ENCODE results near the gene KCNK3.

DNA sequence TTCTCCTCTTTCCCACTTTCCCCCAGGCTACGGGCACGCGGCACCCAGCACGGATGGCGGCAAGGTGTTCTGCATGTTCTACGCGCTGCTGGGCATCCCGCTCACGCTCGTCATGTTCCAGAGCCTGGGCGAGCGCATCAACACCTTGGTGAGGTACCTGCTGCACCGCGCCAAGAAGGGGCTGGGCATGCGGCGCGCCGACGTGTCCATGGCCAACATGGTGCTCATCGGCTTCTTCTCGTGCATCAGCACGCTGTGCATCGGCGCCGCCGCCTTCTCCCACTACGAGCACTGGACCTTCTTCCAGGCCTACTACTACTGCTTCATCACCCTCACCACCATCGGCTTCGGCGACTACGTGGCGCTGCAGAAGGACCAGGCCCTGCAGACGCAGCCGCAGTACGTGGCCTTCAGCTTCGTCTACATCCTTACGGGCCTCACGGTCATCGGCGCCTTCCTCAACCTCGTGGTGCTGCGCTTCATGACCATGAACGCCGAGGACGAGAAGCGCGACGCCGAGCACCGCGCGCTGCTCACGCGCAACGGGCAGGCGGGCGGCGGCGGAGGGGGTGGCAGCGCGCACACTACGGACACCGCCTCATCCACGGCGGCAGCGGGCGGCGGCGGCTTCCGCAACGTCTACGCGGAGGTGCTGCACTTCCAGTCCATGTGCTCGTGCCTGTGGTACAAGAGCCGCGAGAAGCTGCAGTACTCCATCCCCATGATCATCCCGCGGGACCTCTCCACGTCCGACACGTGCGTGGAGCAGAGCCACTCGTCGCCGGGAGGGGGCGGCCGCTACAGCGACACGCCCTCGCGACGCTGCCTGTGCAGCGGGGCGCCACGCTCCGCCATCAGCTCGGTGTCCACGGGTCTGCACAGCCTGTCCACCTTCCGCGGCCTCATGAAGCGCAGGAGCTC lies 35.4 kb downstream of the KCNK3 start:
- TF ChIP-seq, protein P1, sequence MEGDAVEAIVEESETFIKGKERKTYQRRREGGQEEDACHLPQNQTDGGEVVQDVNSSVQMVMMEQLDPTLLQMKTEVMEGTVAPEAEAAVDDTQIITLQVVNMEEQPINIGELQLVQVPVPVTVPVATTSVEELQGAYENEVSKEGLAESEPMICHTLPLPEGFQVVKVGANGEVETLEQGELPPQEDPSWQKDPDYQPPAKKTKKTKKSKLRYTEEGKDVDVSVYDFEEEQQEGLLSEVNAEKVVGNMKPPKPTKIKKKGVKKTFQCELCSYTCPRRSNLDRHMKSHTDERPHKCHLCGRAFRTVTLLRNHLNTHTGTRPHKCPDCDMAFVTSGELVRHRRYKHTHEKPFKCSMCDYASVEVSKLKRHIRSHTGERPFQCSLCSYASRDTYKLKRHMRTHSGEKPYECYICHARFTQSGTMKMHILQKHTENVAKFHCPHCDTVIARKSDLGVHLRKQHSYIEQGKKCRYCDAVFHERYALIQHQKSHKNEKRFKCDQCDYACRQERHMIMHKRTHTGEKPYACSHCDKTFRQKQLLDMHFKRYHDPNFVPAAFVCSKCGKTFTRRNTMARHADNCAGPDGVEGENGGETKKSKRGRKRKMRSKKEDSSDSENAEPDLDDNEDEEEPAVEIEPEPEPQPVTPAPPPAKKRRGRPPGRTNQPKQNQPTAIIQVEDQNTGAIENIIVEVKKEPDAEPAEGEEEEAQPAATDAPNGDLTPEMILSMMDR (conservative IDR thresholded peaks at IDR 0.05; ENCODE audit: low read length) = no peak
- no peak for TF ChIP-seq EZH2phosphoT487 (IDR thresholded peaks at IDR 0.05; ENCODE audit: borderline replicate concordance, low read depth, low read length)
